Effector CD8-positive, alpha-beta T cell (primary cell): ENCODE results near the gene CUEDC1.

Experiments
- DNase-seq: peaks from one replicate; lab custom pipeline; 2025; lab: John Stamatoyannopoulos, UW

Gene CUEDC1

GRCh38 chr17:57832314-57833178 is 122.7 kb downstream of the CUEDC1 start:
- DNase-seq: no peak

- DNase-seq: no peak
Observed at GRCh38 chr17:57830880-57831279, 124.3 kb downstream of the CUEDC1 start.

GRCh38 chr17:57823469-57824401 is 131.5 kb downstream of the CUEDC1 start:
- no peak for DNase-seq

GRCh38 chr17:57819867-57820266 is 135.3 kb downstream of the CUEDC1 start:
- no peak for DNase-seq

GRCh38 chr17:57819285-57819684 is 135.9 kb downstream of the CUEDC1 start:
- no peak for DNase-seq

- DNase-seq: no peak
Observed at GRCh38 chr17:57818066-57818465, 137.1 kb downstream of the CUEDC1 start.

- no peak for DNase-seq
Observed at GRCh38 chr17:57817299-57817698, 137.9 kb downstream of the CUEDC1 start.

GRCh38 chr17:57814421-57814820 is 140.8 kb downstream of the CUEDC1 start:
- no peak for DNase-seq

GRCh38 chr17:57811638-57812280 is 143.5 kb downstream of the CUEDC1 start:
- DNase-seq: no peak
